ENCODE data around the gene DAAM2. TPM values are rescaled to one million over a fixed set of nuclear protein-coding genes. Genes with fewer than 3 reads are reported as not detected.

Gene DAAM2
- total RNA-seq, 1 donor from 2014 or later = 87.2 TPM

DNA sequence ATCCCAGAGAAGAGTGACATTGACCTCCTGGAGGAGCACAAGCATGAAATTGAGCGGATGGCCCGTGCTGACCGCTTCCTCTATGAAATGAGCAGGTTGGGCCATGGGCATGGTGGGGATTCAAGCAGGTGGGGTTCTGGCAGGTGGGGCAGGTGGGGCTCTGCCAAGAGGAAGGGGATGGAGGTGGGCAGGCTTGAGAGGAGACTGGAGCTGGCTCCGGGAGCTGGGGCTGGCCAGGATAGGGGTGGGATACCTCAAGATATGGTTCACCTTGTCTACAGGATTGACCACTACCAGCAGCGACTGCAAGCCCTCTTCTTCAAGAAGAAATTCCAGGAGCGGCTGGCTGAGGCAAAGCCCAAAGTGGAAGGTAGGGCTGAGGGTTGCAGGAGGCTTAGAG is 99.2 kb downstream of the DAAM2 start:
- no peaks in the 10 kb centered on the region for H3K9me3 Mint-ChIP-seq (ENCODE audit: unreplicated experiment)
- H3K4me3 Mint-ChIP-seq (ENCODE audit: unreplicated experiment) = no peak overlapping the region
- peaks cover 19% of the 10 kb centered on the region for H3K36me3 Mint-ChIP-seq (ENCODE audit: unreplicated experiment)
- H3K27me3 Mint-ChIP-seq (ENCODE audit: unreplicated experiment) = no peaks in the 10 kb centered on the region
- H3K27ac Mint-ChIP-seq (ENCODE audit: unreplicated experiment) = no peak overlapping the region
- TF ChIP-seq, protein P1, sequence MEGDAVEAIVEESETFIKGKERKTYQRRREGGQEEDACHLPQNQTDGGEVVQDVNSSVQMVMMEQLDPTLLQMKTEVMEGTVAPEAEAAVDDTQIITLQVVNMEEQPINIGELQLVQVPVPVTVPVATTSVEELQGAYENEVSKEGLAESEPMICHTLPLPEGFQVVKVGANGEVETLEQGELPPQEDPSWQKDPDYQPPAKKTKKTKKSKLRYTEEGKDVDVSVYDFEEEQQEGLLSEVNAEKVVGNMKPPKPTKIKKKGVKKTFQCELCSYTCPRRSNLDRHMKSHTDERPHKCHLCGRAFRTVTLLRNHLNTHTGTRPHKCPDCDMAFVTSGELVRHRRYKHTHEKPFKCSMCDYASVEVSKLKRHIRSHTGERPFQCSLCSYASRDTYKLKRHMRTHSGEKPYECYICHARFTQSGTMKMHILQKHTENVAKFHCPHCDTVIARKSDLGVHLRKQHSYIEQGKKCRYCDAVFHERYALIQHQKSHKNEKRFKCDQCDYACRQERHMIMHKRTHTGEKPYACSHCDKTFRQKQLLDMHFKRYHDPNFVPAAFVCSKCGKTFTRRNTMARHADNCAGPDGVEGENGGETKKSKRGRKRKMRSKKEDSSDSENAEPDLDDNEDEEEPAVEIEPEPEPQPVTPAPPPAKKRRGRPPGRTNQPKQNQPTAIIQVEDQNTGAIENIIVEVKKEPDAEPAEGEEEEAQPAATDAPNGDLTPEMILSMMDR (IDR thresholded peaks at IDR 0.05) = no peak
- peaks cover 33% of the 10 kb centered on the region for H3K4me1 Mint-ChIP-seq (ENCODE audit: unreplicated experiment)
- no peak for DNase-seq (ENCODE audit: extremely low spot score, unreplicated experiment)

DNA sequence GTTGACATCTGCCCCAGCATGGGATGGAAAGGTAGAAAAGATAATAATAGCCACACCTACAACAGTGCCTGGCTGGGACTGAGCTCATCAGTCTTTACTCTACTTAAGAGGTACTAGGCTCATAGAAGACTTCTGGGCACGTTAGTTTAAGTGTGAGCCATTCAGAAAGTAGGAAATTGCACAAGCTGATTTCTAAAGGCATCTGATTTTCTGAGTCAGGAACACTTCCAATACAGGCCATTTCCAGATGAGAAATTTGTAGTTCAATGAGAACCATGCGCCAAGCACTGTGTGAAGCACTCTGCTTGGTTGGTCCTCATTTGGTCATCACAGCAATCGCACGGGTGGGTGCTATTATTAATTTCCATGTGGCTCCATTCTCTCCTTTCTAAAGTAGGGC is 99.8 kb downstream of the DAAM2 start:
- Mint-ChIP-seq H3K27ac (ENCODE audit: unreplicated experiment) (peak overlapping the region; percentile 33), H3K4me1 (ENCODE audit: unreplicated experiment) (peaks cover 27% of the 10 kb centered on the region), H3K9me3 (ENCODE audit: unreplicated experiment) (no peaks in the 10 kb centered on the region), H3K27me3 (ENCODE audit: unreplicated experiment) (no peaks in the 10 kb centered on the region), H3K4me3 (ENCODE audit: unreplicated experiment) (no peak overlapping the region), H3K36me3 (ENCODE audit: unreplicated experiment) (peaks cover 26% of the 10 kb centered on the region)
- DNase-seq (ENCODE audit: extremely low spot score, unreplicated experiment) = no peak
- TF ChIP-seq, protein P1 (IDR thresholded peaks at IDR 0.05) = no peak

DNA sequence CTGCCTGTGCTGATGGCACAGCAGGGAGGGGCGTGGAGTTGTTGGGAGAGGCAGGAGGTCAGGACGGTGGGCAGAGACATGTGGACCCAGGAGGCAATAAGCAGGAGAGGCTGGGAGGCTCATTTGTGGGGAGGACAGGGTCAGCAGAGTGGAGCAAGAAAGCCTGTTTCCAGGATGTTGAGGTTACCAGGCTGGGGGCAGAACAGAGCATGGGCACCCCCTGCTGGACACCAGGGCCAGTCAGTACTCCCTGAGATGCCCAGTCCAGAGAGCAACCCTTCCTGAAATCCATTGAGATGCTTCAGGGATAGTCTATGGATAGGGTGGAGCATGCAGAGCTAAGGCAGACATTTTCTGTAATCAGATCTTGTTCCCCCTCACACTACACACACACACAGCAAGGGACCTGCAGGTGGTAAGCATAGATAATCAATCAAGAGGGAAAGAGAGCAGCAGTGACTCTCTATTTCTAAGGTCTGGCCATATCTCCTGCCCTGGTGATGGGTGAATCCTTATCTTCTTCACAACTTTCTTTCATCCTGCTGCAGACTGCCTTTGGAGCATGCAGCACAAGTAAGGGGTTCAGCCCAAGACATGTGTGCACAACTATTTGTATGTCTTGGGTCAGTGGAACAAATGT is 100.4 kb downstream of the DAAM2 start:
- DNase-seq (ENCODE audit: extremely low spot score, unreplicated experiment) = no peak
- H3K9me3 Mint-ChIP-seq (ENCODE audit: unreplicated experiment) = no peaks in the 10 kb centered on the region
- H3K27me3 Mint-ChIP-seq (ENCODE audit: unreplicated experiment) = no peaks in the 10 kb centered on the region
- peak overlapping the region; percentile 33 for H3K27ac Mint-ChIP-seq (ENCODE audit: unreplicated experiment)
- no peak overlapping the region for H3K4me3 Mint-ChIP-seq (ENCODE audit: unreplicated experiment)
- TF ChIP-seq, protein P1 (IDR thresholded peaks at IDR 0.05) = peak; percentile 81
- peaks cover 21% of the 10 kb centered on the region for H3K4me1 Mint-ChIP-seq (ENCODE audit: unreplicated experiment)
- peaks cover 32% of the 10 kb centered on the region for H3K36me3 Mint-ChIP-seq (ENCODE audit: unreplicated experiment)

DNA sequence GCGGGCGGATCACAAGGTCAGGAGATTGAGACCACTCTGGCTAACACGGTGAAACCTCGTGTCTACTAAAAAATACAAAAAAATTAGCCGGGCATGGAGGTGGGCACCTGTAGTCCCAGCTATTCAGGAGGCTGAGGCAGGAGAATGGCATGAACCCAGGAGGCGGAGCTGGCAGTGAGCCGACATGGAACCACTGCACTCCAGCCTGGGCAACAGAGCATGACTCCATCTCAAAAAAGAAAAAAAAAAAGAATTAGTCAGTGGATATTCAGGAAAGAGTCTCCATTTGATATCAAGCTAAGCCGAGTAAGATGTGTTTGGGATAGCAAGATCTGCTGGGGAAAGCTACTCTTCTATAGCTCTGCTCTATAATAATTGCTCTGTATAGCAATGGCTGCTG is 101.1 kb downstream of the DAAM2 start:
- Mint-ChIP-seq H3K27me3 (ENCODE audit: unreplicated experiment) (no peaks in the 10 kb centered on the region), H3K27ac (ENCODE audit: unreplicated experiment) (no peak overlapping the region), H3K9me3 (ENCODE audit: unreplicated experiment) (no peaks in the 10 kb centered on the region), H3K4me1 (ENCODE audit: unreplicated experiment) (peaks cover 14% of the 10 kb centered on the region), H3K36me3 (ENCODE audit: unreplicated experiment) (peaks cover 37% of the 10 kb centered on the region), H3K4me3 (ENCODE audit: unreplicated experiment) (no peak overlapping the region)
- DNase-seq (ENCODE audit: extremely low spot score, unreplicated experiment) = no peak
- TF ChIP-seq, protein P1 (IDR thresholded peaks at IDR 0.05) = no peak

DNA sequence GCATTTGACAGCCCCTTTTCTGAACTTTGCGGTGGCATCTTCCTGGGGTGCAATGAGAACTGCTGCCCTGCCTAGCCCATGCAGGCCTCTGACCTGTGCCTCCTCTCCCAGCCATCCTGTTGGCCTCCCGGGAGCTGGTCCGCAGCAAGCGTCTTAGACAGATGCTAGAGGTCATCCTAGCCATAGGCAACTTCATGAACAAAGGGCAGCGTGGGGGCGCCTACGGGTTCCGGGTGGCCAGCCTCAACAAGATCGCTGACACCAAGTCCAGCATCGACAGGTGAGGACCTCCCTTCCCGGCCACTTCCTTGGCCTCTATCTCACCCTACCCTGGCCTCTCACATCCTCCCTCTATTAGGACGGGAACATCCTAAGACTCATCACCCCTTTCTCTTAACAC is 104.5 kb downstream of the DAAM2 start:
- H3K36me3 Mint-ChIP-seq (ENCODE audit: unreplicated experiment) = peaks cover 46% of the 10 kb centered on the region
- no peaks in the 10 kb centered on the region for H3K9me3 Mint-ChIP-seq (ENCODE audit: unreplicated experiment)

More for the DNA sequence above, 104.5 kb downstream of the DAAM2 start:
- TF ChIP-seq, protein P1 (IDR thresholded peaks at IDR 0.05) = no peak
- Mint-ChIP-seq H3K4me1 (ENCODE audit: unreplicated experiment) (peaks cover 5% of the 10 kb centered on the region), H3K4me3 (ENCODE audit: unreplicated experiment) (no peak overlapping the region), H3K27ac (ENCODE audit: unreplicated experiment) (no peak overlapping the region), H3K27me3 (ENCODE audit: unreplicated experiment) (no peaks in the 10 kb centered on the region)
- no peak for DNase-seq (ENCODE audit: extremely low spot score, unreplicated experiment)
